Pancreas (tissue), 10 donors: ENCODE results near the gene CEP63. TPM values are rescaled to one million over a fixed set of nuclear protein-coding genes. Genes with fewer than 3 reads are reported as not detected.

ENCODE experiments used
- ATAC-seq, 4 donors: fragments of 200-7000 bp; cut with Tn5 transposase; one replicate each; pipeline versions ENCODE4 v1.8.0 to v1.9.1; 2020; ENCODE audit warnings: mild to moderate bottlenecking in 4 of 4, moderate library complexity in 4 of 4
- DNase-seq, 6 donors: peaks; one replicate each; pipeline ENCODE4 v3.0.0-alpha.2; 2020
- FAIRE-seq: peaks from 2 replicates; lab custom pipeline; 2012; peaks lifted over from hg19 to GRCh38; lab: Jason Lieb, UNC
- H3K27ac ChIP-seq, 4 donors: fragments of 200-600 bp; sonication (generic); 1 replicate in 3 of 4; 2 replicates in 1 of 4; pipeline versions ENCODE4 v1.5.0 to v1.8.0; 2020
- H3K27me3 ChIP-seq, 4 donors: fragments of 200-600 bp; one replicate each; pipeline ENCODE4 v1.8.0; 2021
- H3K36me3 ChIP-seq, 3 donors: fragments of 200-600 bp; sonication (generic) in 1 of 3; one replicate each; pipeline versions ENCODE4 v1.5.0 to v1.8.0; 2020 to 2021
- H3K4me1 ChIP-seq, 3 donors: fragments of 200-600 bp; one replicate each; pipeline ENCODE4 v1.8.0; 2021
- H3K4me3 ChIP-seq, 4 donors: fragments of 200-600 bp; sonication (generic) in 2 of 4; one replicate each; pipeline versions ENCODE4 v1.5.0 to v1.8.0; 2020 to 2021
- H3K9me3 ChIP-seq, 4 donors: fragments of 200-600 bp; one replicate each; pipeline ENCODE4 v1.8.0; 2021
- CTCF ChIP-seq, 4 donors: fragments of 200-600 bp; sonication (generic) in 3 of 4; IDR thresholded peaks; one replicate each; pipeline versions ENCODE4 v1.5.0 to v1.8.0; 2021; ENCODE audit warnings: antibody characterized with exemption in 4 of 4
- WGBS, 2 donors: extraction: QIAGEN DNeasy Blood & Tissue Kit; methylation state at CpG; one replicate each; pipeline ENCODE4 v1.1.7; 2013; 5-methylcytosine and 5-hydroxymethylcytosine counted together
- intact Hi-C, 3 donors: fragments of 100-400 bp; cut with DNase I; formaldehyde crosslinking; loops; one replicate each; pipeline versions ENCODE4 v1.11.1 to v1.14.2; 2022
- polyA plus RNA-seq, 2 donors: library from polyadenylated mRNA; stranded (reverse); fragments of 200-250 nt; gene quantifications; one replicate each; pipeline ENCODE4 v1.2.3, GENCODE V29; 2013
- total RNA-seq, 6 donors: library from RNA; stranded (reverse); fragmentation: NEBNext Ultra II Directional in 4 of 6; extraction: Animal tissue kit (Norgen Biotek cat#: 25700) in 4 of 6; gene quantifications; one replicate each; pipeline versions ENCODE4 v1.2.1 to v1.2.4, GENCODE V29; 2021 to 2023
- donor health status: healthy with polysubstance abuse.
- donor health status: DM: no; HTN: no; CAD: no; lungs with moderate emphysema.
- donor health status: DM: no; HTN: no; CAD: no.
- donor health status: control.
- donor health status: control.
- donor health status: Bipolar disorder and iron deficiency.
- donor health status: DM: yes; HTN: yes; CAD: no.
- donor health status: DM: no; HTN: no; CAD: no.
- donor health status: DM: no; HTN: no; CAD: no.
- donor health status: DM: yes; HTN: yes; CAD: no.

Gene CEP63
- total and polyA plus RNA-seq, 8 donors, result 8.9 to 17.2 (median 11.4) TPM

GRCh38 chr3:134472831-134473230, 13.0 kb upstream of the CEP63 start:
- Histone ChIP-seq H3K27me3 (no peaks in the 10 kb centered on the region), H3K4me1 (no peaks in the 10 kb centered on the region), H3K4me3 (no peak overlapping the region), H3K36me3 (peaks cover 0 to 6% (median 0%) of the 10 kb centered on the region in 3 donors), H3K27ac (no peak overlapping the region), H3K9me3 (no peaks in the 10 kb centered on the region)
- intact Hi-C loops, result loop anchor here (5.0 to 10.0 kb wide), 3 partner anchors 98 to 258 kb away; partner anchors contain the start of gene AMOTL2 (in 2 of the 3)
- DNase-seq (no peak), FAIRE-seq (no peak), ATAC-seq (no peak)
- 95 to 99% methylated on average over 6 of the region's 6 CpGs for WGBS, 2 donors
- no peak for TF ChIP-seq CTCF (IDR thresholded peaks at IDR 0.05)

- FAIRE-seq (peak; percentile 92), ATAC-seq (peak; percentile 64 to 91 (median 82)), DNase-seq (peak in 5 of 6 donors; percentile 52 to 78 (median 63))
- Histone ChIP-seq H3K4me3 (no peak overlapping the region), H3K36me3 (peaks cover 0 to 13% (median 4%) of the 10 kb centered on the region in 3 donors), H3K27me3 (no peaks in the 10 kb centered on the region), H3K27ac (no peak overlapping the region), H3K9me3 (no peaks in the 10 kb centered on the region), H3K4me1 (peaks cover 0 to 3% (median 0%) of the 10 kb centered on the region in 3 donors)
- intact Hi-C loops, result loop anchor here (5.0 to 10.0 kb wide), 3 partner anchors 99 to 259 kb away; partner anchors contain the start of gene AMOTL2 (in 2 of the 3)
- TF ChIP-seq CTCF (IDR thresholded peaks at IDR 0.05), result peak; percentile 65 to 78 (median 68)
- WGBS, 2 donors, result 24 to 25% methylated on average over 9 of the region's 9 CpGs
Measured at GRCh38 chr3:134473868-134474546, 11.8 kb upstream of the CEP63 start.

GRCh38 chr3:134474956-134475355, 10.9 kb upstream of the CEP63 start:
- no peak for DNase-seq
- TF ChIP-seq CTCF (IDR thresholded peaks at IDR 0.05), result no peak
- no peak overlapping the region for H3K4me3 ChIP-seq
- ATAC-seq, result no peak
- H3K27ac ChIP-seq, result no peak overlapping the region
- H3K4me1 ChIP-seq, result peaks cover 0 to 3% (median 0%) of the 10 kb centered on the region in 3 donors
- no peaks in the 10 kb centered on the region for H3K27me3 ChIP-seq
- no peak for FAIRE-seq
- 84 to 91% methylated on average over 5 of the region's 5 CpGs for WGBS, 2 donors
- no peaks in the 10 kb centered on the region for H3K9me3 ChIP-seq
- intact Hi-C loops, result loop anchor here (5.0 to 10.0 kb wide), 3 partner anchors 100 to 260 kb away; partner anchors contain the start of gene AMOTL2 (in 2 of the 3)
- H3K36me3 ChIP-seq, result peaks cover 0 to 14% (median 4%) of the 10 kb centered on the region in 3 donors

- no peak for DNase-seq
- H3K36me3 ChIP-seq, result peaks cover 2 to 28% (median 4%) of the 10 kb centered on the region in 3 donors
- no peaks in the 10 kb centered on the region for H3K27me3 ChIP-seq
- no peaks in the 10 kb centered on the region for H3K9me3 ChIP-seq
- H3K4me1 ChIP-seq, result peaks cover 0 to 3% (median 0%) of the 10 kb centered on the region in 3 donors
- intact Hi-C loops, result loop anchor here in 2 of 3 donors (10.0 kb wide), 2 partner anchors 102 to 262 kb away; partner anchors contain the start of gene AMOTL2 (in 2 of the 2)
- no peak for FAIRE-seq
- WGBS, 2 donors, result 67 to 73% methylated on average over 4 of the region's 4 CpGs
- no peak overlapping the region for H3K4me3 ChIP-seq
- no peak for ATAC-seq
- H3K27ac ChIP-seq, result no peak overlapping the region
- no peak for TF ChIP-seq CTCF (IDR thresholded peaks at IDR 0.05)
Measured at GRCh38 chr3:134476306-134476705, 9.6 kb upstream of the CEP63 start.
